Mononuclear cell (primary cell): ENCODE data around the gene SLC30A9. TPM values are rescaled to one million over a fixed set of nuclear protein-coding genes. Genes with fewer than 3 reads are reported as not detected.

Source experiments
- H3K27me3 ChIP-seq: 2 replicates; pipeline ENCODE4 v1.6.0; 2011; ENCODE audit warnings: low read length, control low read depth; ENCODE audit not compliant: insufficient read depth
- H3K4me1 ChIP-seq: 2 replicates; pipeline ENCODE4 v1.5.1; 2011; ENCODE audit warnings: mild to moderate bottlenecking, low read length, control low read depth; ENCODE audit not compliant: insufficient read depth
- H3K4me3 ChIP-seq: 2 replicates; pipeline ENCODE4 v1.5.1; 2011; ENCODE audit warnings: mild to moderate bottlenecking, low read length, moderate library complexity
- H3K9me3 ChIP-seq: 2 replicates; pipeline ENCODE4 v1.5.1; 2011; ENCODE audit warnings: low read depth, mild to moderate bottlenecking, control low read depth, low read length
- total RNA-seq: library from RNA; depleted of rRNA; stranded (reverse); fragments of >200 nt; gene quantifications from one replicate; pipeline ENCODE4 v1.2.3, GENCODE V29; 2012

The SLC30A9 gene
- total RNA-seq, 1 donor: 29.5 TPM

DNA sequence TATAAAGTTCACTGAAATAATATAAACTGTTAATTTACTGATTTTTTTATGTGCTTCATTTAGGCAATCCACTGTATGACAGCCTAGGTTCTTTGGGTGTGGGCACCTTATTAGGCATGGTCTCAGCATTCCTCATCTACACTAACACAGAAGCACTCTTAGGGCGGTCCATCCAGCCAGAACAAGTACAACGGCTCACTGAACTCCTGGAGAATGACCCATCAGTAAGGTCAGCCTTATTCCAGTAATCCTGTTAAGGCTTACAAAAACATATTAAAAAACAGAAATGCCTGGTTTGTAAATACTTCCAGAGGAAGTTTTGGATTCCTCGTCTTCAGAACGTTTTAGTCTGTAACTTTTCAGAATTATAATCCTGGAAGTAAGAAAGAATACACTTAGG, 80.1 kb downstream of the SLC30A9 start:
- no peaks in the 10 kb centered on the region for H3K4me1 ChIP-seq
- no peaks in the 10 kb centered on the region for H3K9me3 ChIP-seq
- no peak overlapping the region for H3K4me3 ChIP-seq
- no peaks in the 10 kb centered on the region for H3K27me3 ChIP-seq

DNA sequence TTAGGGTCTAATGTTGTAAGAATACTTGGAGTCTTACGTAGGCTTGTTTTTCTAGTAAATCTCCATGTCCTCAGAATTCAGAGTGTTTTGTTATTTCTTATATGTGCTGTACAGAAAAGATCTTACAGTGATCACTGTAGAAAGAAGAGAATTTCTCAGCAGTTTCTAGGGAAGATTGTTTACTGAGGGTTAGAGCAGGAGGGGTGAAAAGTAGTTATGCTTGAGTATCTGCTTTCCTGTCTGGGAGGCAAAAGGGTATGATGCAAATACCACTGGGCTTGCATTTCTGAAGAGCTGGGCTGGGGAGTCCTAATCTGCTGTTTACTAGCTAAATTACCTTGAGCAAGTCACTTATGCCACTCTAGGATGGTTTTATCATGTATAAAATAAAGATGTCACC, 84.0 kb downstream of the SLC30A9 start:
- H3K27me3 ChIP-seq: no peaks in the 10 kb centered on the region

DNA sequence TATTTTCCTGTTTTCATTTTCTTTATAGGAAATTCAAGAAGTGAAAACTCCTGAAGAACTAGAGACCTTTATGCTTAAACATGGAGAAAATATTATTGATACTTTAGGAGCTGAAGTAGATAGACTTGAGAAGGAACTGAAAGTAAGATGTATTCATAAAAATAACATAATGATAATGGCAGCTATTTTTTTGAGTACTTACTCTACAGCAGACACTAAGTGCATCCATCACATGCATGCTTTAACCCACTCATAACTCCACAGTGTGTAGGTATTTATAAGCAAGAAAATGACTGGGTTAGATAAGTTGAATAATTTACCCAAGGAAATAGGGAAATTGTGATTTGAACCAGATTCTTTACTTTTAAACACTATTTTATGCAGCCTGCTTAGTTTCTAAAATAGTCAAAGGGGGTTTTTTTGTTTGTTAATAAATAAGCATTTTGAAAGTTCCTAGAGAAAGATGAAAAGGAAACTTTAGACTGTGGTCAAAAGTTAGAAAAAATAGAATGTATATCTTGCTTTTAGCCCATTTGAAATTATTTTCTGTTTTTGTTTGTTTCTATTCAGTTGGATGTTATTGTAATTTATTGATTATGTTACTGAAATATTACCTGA, 88.0 kb downstream of the SLC30A9 start:
- Histone ChIP-seq H3K9me3 (no peaks in the 10 kb centered on the region), H3K4me1 (no peaks in the 10 kb centered on the region), H3K27me3 (no peaks in the 10 kb centered on the region), H3K4me3 (no peak overlapping the region)

More for the DNA sequence above, 84.0 kb downstream of the SLC30A9 start:
- H3K4me1 ChIP-seq: no peaks in the 10 kb centered on the region
- H3K4me3 ChIP-seq: no peak overlapping the region
- H3K9me3 ChIP-seq: no peaks in the 10 kb centered on the region

DNA sequence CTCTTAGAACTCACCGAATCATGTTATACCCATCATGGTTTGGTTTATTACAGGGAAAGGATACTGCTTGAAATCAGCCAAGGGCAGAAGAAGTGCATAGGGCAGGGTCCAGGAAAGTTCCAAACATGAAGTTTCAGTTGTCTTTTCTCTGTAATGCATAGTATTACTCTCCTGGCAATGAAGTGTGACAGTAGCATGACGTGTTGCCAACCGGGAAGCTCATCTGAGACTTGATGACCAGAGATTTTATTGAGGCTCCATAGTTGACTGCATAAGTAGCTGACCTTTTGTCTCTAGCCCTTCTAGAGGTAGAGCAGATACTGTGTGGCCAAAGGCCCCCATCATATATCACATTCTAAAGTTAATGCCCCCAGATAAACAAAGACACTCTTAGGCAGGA, 90.0 kb downstream of the SLC30A9 start:
- no peaks in the 10 kb centered on the region for H3K27me3 ChIP-seq
- H3K4me3 ChIP-seq: no peak overlapping the region
- no peaks in the 10 kb centered on the region for H3K4me1 ChIP-seq
- H3K9me3 ChIP-seq: no peaks in the 10 kb centered on the region

DNA sequence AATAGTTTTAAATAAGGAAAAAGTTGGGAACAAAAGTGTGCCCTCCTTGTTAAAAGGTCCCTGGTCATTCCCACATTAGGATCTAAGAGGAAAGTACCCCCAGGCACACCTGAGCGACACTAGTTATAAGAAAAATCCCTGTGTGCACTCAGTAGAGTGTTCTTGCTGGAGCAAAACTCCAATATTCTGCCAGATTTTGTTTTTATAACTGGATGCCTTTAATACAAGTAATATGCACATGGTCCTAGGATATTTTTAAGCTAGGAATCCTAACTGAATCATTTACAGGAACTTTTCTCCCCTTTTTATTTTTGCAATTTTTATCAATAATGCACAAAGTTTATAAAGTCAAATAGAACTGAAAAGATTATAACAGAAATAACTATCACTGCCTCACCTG, 93.5 kb downstream of the SLC30A9 start:
- no peak overlapping the region for H3K4me3 ChIP-seq
- no peaks in the 10 kb centered on the region for H3K4me1 ChIP-seq
- no peaks in the 10 kb centered on the region for H3K9me3 ChIP-seq
- no peaks in the 10 kb centered on the region for H3K27me3 ChIP-seq

DNA sequence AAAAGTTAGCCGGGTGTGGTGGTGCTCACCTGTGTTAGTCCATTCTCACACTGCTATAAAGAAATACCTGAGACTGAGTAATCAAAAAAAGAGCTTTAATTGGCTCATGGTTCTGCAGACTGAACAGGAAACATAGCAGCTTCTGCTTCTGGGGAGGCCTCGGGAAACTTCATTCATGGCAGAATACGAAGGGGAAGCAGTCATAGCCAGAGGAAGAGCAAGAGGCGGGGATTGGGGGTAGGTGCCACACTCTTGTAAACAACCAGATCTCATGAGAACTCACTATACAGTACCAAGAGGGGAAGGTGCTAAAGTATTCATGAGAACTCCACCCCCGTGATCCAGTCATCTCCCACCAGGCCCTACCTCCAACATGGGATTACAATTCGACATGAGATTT, 98.1 kb downstream of the SLC30A9 start:
- Histone ChIP-seq H3K4me1 (no peaks in the 10 kb centered on the region), H3K9me3 (no peaks in the 10 kb centered on the region), H3K27me3 (no peaks in the 10 kb centered on the region), H3K4me3 (no peak overlapping the region)

DNA sequence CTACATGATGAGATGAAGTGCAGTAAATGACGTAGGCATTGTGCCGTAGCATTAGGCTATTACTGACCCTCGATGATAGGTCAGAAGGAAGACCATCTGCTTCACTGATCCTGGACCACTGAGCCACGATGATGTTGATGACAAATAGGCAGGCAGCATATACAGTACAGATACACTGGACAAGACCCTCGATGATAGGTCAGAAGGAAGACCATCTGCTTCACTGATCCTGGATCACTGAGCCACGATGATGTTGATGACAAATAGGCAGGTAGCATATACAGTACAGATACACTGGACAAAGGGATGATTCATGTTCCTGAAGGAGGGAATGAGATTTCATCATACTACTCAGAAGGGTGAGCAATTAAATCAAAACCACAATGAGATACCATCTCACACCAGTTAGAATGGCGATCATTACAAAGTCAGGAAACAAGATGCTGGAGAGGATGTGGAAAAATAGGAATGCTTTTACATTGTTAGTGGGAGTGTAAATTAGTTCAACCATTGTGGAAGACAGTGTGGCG, 111.2 kb downstream of the SLC30A9 start:
- H3K4me1 ChIP-seq: no peaks in the 10 kb centered on the region

DNA sequence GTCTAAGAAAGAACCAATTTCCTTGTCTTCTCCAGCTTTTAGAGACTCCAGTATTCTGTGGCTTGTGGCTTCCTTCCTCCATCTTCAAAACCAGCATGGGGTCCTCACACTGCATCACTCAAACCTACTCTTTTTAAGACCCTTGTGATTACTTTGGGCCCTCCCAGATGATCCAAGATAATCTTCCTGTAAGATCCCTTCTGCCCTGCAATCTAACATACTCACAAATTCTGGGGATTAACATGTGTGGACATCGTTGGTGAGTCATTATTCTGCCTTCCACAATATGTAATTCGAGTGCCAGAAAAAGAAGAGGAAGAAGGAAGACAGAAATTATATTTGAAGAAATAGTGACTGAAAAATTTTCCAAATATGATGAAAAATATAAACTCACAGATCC, 114.2 kb downstream of the SLC30A9 start:
- Histone ChIP-seq H3K9me3 (no peaks in the 10 kb centered on the region), H3K4me1 (no peaks in the 10 kb centered on the region), H3K27me3 (no peaks in the 10 kb centered on the region), H3K4me3 (no peak overlapping the region)

More for the DNA sequence above, 111.2 kb downstream of the SLC30A9 start:
- H3K27me3 ChIP-seq: no peaks in the 10 kb centered on the region
- no peak overlapping the region for H3K4me3 ChIP-seq
- no peaks in the 10 kb centered on the region for H3K9me3 ChIP-seq

DNA sequence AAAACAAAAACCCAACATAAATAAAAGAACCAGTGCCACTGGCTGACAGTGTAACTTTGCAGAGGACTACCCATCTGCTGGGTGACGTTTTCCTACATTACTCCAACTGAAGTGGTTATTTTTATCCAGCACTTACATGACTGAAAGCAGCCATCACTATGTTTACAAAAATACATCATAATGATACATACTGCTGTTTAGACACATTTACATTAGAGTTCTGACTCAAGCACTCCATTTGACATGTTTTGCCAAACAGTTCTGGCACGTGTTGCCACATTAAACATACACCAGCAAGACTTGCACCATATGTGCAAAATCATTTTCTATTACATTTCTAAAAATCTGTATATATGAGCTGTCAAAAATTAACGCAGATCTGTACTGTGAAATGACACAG, 122.5 kb downstream of the SLC30A9 start:
- Histone ChIP-seq H3K4me3 (no peak overlapping the region), H3K4me1 (no peaks in the 10 kb centered on the region), H3K9me3 (no peaks in the 10 kb centered on the region), H3K27me3 (no peaks in the 10 kb centered on the region)

DNA sequence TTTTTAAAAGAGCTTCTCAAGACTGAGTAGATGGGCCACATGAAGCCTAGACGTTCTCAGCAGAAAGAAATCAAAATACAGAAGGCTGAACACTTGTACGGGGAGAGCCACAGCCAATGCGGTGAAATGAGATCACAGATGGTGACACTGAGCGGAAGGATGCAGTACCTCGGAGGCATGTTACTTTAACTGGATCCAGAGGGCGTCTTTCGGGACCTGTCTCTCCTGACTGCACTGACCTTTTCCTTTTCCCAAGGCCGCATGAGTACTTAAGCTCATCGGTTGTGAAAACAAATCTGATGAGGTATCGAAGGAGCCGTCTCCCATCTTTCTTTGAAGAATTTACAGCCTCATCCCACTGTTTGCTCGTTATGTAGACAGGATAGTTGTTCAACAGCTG, 129.6 kb downstream of the SLC30A9 start:
- no peaks in the 10 kb centered on the region for H3K27me3 ChIP-seq
- no peaks in the 10 kb centered on the region for H3K9me3 ChIP-seq
- no peaks in the 10 kb centered on the region for H3K4me1 ChIP-seq
- no peak overlapping the region for H3K4me3 ChIP-seq

DNA sequence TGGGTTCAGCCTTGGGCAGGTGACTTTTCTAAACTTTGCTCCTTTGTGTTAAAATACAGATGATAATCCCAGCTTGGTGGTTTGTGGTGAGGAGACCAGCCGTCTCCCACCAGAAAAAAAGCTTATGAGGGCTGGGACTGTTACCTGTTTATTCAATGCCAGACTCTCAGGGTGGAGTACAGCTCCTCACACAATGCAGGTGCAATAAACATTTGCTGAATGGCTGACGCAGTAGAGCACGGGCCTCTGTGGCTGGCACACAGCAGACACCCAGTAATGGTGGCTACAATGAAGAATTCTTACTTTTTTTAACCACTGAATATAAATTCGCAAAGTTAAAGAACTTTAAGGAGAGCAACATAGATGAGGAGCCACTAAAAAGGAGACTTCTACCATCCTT, 131.9 kb downstream of the SLC30A9 start:
- no peaks in the 10 kb centered on the region for H3K27me3 ChIP-seq
- H3K9me3 ChIP-seq: no peaks in the 10 kb centered on the region
- no peaks in the 10 kb centered on the region for H3K4me1 ChIP-seq
- H3K4me3 ChIP-seq: no peak overlapping the region

DNA sequence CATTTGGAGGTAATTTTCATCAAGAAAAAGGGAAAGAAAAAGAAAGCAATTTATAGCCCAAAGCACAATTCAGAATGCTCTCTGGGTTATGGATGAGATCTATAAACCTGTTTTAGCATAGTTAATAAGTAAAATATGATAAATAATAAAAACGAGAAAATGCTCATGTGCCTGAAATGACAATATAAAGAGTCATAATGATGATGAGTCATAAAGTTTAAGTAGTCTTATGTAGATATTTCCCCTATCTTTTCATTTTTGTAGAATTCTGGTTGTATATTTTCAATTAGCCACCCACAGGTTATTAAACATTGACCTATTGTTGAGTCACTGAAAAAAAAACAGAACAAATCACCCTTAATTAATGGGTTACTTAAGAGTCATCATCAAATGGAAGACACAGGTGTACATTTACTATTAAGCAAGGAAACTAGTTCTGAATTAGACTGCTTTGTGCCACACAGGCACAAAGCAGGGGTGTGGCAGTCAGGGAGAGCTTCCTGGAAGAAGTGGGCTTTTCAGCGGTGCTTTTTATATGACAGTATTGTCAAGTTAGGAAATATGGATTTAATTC, 132.8 kb downstream of the SLC30A9 start:
- Histone ChIP-seq H3K27me3 (no peaks in the 10 kb centered on the region), H3K4me3 (no peak overlapping the region), H3K9me3 (no peaks in the 10 kb centered on the region), H3K4me1 (no peaks in the 10 kb centered on the region)

DNA sequence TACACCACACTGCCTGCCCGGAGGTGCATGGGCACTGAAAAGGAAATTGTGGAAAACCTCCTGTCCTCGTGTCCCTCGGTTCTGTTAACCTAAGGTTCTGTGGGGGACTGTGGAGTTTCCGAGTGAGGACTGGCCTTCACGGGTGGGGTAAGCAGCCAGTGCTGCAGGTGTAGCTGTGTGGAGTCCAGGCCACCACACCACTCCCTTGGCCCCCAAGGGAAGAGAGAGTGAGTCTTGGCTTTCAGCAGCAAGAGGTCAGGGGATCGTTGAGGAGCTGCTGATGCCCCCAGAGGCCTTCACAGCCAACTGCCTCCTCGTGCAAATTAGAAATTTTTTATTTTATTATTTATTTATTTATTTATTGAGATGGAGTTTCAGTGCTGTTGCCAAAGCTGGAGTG, 141.8 kb downstream of the SLC30A9 start:
- Histone ChIP-seq H3K4me1 (no peaks in the 10 kb centered on the region), H3K9me3 (no peaks in the 10 kb centered on the region)

DNA sequence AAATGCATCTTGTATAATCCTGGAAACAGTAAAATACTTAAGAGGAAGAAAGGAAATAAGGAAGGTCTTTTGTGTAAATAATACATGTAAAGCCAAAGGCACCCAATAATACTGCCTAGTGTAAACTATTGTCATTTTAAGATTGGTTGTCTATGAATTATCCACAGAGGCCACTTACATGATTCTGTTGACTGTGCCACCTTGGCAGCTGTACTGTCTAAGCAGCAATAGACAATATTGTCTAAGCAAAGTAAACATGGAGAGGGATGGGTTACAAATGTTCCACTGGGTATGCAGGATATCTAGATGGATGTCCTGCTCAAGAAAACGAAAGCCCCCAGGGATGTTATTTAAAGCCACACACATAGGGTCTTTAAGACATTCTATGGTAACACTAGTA, 142.7 kb downstream of the SLC30A9 start:
- Histone ChIP-seq H3K4me1 (no peaks in the 10 kb centered on the region), H3K27me3 (no peaks in the 10 kb centered on the region), H3K4me3 (no peak overlapping the region), H3K9me3 (no peaks in the 10 kb centered on the region)

More for the DNA sequence above, 141.8 kb downstream of the SLC30A9 start:
- Histone ChIP-seq H3K27me3 (no peaks in the 10 kb centered on the region), H3K4me3 (no peak overlapping the region)

DNA sequence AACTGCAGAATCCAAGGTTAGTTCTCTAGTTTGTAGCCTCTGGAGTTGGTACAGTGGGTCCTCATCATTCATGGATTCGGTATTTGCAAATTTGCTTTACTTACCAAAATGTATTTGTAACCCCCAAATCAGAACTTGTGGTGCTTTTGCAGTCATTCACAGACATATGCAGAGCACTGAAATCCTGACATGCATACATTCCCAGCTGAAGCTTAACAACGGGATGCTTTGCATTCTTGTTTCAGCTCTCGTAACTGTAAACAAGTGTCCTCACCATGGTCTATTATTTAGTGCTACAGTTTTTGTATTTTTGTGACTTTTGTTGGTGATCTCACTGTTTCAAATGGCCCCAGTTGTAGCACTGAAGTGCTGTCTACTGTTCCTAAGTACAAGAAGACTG, 146.0 kb downstream of the SLC30A9 start:
- H3K4me3 ChIP-seq: no peak overlapping the region
- H3K9me3 ChIP-seq: no peaks in the 10 kb centered on the region
- H3K4me1 ChIP-seq: no peaks in the 10 kb centered on the region
- H3K27me3 ChIP-seq: no peaks in the 10 kb centered on the region
